RWPE1 (cell line): ENCODE measurements around the gene RAB5IF.

Source experiments
- CTCF ChIA-PET: fragments of 350-600 bp; sonication (Branson Sonifier 250); formaldehyde crosslinking; extraction: SDS; loops from one replicate; lab custom pipeline; 2021; lab: Yijun Ruan, JAX
- POLR2A ChIA-PET: fragments of 400-600 bp; formaldehyde crosslinking; extraction: SDS; loops from one replicate; lab custom pipeline; 2020; ENCODE audit warnings: antibody characterized with exemption; ENCODE audit not compliant: low non-redundant PET; lab: Yijun Ruan, JAX
- DNase-seq: peaks from one replicate; pipeline ENCODE4 v3.0.0; 2012; ENCODE audit warnings: low spot score
- H3K27ac ChIP-seq: fragments of 450-650 bp; 2 replicates; pipeline ENCODE4 v1.5.1; 2017
- TF ChIP-seq, protein P1 (sequence below): fragments of 450-650 bp; conservative IDR thresholded peaks from 2 replicates; pipeline ENCODE4 v1.5.1; 2017; ENCODE audit warnings: low read depth, mild to moderate bottlenecking

Gene RAB5IF

DNA sequence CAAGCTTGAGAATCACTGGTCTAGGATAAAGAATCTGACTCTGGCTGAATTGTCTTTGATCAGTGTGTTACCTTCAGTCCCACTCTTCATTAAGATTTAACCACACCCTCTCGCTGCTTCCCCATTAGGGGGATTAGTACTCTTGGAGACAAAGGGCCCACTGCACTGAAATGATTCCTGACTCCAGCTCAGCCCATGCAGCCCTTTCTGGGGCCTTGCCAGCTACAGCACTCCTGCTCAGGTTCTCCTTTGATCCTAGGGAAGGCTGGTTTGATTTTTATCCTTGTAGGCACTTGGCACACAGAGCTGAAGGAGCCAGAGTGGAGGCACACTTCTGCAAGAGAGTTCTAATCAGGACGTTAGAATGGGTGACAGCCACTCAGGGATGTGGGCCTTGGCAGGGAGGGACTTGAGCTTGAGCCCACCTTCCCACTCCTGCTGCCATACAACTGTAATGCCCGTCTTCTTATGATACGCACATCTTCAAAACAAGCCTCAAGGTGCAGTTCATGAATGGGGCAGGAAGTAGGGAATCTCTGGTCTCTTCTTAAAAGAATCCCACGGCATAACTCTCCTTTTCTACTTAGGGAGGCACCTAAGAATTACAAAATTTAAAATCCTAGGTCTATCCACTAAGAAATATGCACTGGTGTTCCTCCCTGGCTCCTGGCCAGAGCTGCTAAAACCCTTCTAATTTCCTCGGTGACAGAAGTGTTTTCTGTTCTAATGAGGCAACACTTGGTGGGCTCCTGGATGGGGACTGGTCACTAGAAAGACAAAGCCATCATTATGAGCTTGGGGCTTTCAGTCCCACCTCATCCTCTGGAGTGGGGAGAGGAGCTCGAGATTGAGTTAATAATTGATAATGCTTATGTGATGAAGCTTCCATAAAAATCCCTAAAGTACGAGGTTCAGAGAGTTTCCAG, 41.9 kb downstream of the RAB5IF start:
- no peak for DNase-seq
- TF ChIP-seq, protein P1, sequence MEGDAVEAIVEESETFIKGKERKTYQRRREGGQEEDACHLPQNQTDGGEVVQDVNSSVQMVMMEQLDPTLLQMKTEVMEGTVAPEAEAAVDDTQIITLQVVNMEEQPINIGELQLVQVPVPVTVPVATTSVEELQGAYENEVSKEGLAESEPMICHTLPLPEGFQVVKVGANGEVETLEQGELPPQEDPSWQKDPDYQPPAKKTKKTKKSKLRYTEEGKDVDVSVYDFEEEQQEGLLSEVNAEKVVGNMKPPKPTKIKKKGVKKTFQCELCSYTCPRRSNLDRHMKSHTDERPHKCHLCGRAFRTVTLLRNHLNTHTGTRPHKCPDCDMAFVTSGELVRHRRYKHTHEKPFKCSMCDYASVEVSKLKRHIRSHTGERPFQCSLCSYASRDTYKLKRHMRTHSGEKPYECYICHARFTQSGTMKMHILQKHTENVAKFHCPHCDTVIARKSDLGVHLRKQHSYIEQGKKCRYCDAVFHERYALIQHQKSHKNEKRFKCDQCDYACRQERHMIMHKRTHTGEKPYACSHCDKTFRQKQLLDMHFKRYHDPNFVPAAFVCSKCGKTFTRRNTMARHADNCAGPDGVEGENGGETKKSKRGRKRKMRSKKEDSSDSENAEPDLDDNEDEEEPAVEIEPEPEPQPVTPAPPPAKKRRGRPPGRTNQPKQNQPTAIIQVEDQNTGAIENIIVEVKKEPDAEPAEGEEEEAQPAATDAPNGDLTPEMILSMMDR, result no peak
- ChIA-PET CTCF (interaction anchor here (0.7 to 1.6 kb wide), 2 partner anchors 33 to 42 kb away, joined by 3 to 4 read pairs; partner anchors contain the start of gene RAB5IF), POLR2A (no interaction called here)
- no peak overlapping the region for H3K27ac ChIP-seq

DNA sequence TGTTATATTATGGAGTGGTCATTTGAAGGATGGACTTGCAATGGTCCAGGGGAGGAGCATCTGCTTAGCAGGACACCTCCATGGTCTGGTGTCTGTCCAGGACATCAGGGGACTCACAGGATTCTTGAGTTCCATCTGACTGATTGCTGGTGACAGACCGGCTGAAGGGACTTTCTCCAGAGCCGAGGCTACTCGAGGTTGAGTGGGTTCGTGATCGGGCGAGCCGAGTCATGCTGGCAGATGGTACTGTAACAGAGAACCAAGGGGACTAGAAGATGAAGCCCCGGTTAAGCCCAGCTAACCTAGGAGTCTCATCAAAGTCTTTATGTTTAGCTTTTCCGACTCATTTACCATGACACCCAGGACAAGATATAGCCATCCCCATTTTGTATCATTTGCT, 47.9 kb downstream of the RAB5IF start:
- ChIA-PET POLR2A (no interaction called here), CTCF (interaction anchor here (0.6 kb wide), 3 partner anchors 154 to 1073 kb away, joined by 3 to 4 read pairs (median 4); no protein-coding TSS in a partner anchor)
- no peak for DNase-seq
- TF ChIP-seq, protein P1, result no peak
- H3K27ac ChIP-seq, result no peak overlapping the region

- ChIA-PET CTCF (interaction anchor here (0.5 to 0.6 kb wide), 2 partner anchors 23 to 96 kb away, joined by 3 read pairs; no protein-coding TSS in a partner anchor), POLR2A (interaction anchor here (0.7 kb wide), 1 partner anchor 418 kb away, joined by 3 read pairs; the partner anchor contains the start of gene AAR2)
- TF ChIP-seq, protein P1, result no peak
- no peak overlapping the region for H3K27ac ChIP-seq
- DNase-seq, result no peak
These were observed 48.9 kb downstream of the RAB5IF start for GRCh38 chr20:36654506-36654905.

- CTCF ChIA-PET, result interaction anchor here (0.5 to 0.6 kb wide), 5 partner anchors 10 to 505 kb away, joined by 3 to 5 read pairs (median 4); no protein-coding TSS in a partner anchor
- POLR2A ChIA-PET, result interaction anchor here (0.7 kb wide), 1 partner anchor 419 kb away, joined by 3 read pairs; the partner anchor contains the start of gene AAR2
- DNase-seq, result no peak
- no peak overlapping the region for H3K27ac ChIP-seq
- TF ChIP-seq, protein P1, result no peak
These were observed 49.4 kb downstream of the RAB5IF start for GRCh38 chr20:36655004-36655403.

GRCh38 chr20:36656733-36657132, 51.2 kb downstream of the RAB5IF start:
- TF ChIP-seq, protein P1, result no peak
- ChIA-PET POLR2A (no interaction called here), CTCF (interaction anchor here (0.6 to 1.4 kb wide), 3 partner anchors 9 to 1209 kb away, joined by 3 to 4 read pairs (median 3); no protein-coding TSS in a partner anchor)

DNA sequence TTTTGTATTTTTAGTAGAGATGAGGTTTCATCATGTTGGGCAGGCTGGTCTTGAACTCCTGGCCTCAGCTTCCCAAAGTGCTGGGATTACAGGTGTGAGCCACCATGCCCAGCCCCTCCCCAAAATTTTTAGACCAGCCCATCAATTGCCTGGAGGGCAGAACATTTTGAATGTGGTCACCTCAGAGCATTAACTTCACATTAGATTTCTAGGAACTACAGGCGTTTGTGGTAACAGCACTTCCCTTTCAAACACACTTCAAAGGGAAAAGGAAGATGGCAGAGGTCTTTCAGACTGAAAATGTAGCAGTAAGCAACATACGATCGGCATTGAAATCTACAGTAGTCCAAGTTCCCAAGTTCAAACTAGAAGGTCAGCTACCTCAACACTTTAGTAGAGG, 52.7 kb downstream of the RAB5IF start:
- no peak for DNase-seq
- TF ChIP-seq, protein P1, result no peak
- H3K27ac ChIP-seq, result no peak overlapping the region
- POLR2A ChIA-PET, result no interaction called here
- CTCF ChIA-PET, result interaction anchor here (0.6 to 1.4 kb wide), 3 partner anchors 8 to 388 kb away, joined by 3 to 4 read pairs (median 3); no protein-coding TSS in a partner anchor

More at GRCh38 chr20:36656733-36657132, 51.2 kb downstream of the RAB5IF start:
- H3K27ac ChIP-seq, result no peak overlapping the region
- no peak for DNase-seq
